ENCODE data around the gene PPFIBP2. TPM values are rescaled to one million over a fixed set of nuclear protein-coding genes. Genes with fewer than 3 reads are reported as not detected.
A peak's percentile ranks its signal among the peaks of the same experiment; 100 is the strongest.

The PPFIBP2 gene
- total RNA-seq, 1 donor from 2014 or later, result 19.9 TPM

DNA sequence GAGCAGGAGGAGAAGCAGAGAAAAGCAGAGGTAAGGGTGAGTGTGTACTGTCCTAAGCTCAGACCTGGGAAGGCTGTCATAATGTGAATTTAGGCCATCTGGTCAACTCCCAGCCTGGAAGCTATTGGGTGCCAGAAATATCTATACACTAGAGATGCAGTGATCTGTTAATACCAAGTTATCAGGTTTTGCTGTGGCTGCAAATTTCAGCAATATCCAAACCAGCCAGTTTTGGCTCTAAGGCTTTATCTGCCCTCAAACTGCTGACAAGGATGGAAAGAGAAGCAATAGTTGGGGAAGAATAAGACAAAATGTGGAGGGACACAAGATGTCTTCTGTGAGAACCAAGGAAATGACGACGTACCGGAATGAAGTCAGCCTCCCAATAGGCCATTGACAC, 96.6 kb downstream of the PPFIBP2 start:
- DNase-seq, result no peak
- ATAC-seq, result no peak
- intact Hi-C loops (cut with micrococcal nuclease), result no loop called here

DNA sequence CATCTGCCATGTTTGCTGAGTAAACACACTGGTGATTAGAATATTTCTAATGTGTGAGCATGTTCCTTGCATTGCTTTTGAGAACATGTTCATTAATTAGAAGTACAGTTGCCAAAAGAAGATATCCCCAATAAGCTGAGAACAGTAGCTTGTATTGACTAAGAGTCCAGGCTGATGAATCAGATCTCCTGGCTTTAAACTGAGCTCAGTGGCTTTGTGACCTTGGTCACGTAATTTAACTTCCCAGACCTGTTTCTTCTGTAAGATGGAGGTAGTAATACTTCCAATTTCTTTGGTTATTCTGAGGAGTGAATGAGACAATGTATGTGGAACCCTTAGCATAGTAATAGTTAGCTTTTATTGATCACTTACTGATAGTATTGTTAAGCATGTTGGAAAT, 97.6 kb downstream of the PPFIBP2 start:
- no peak for ATAC-seq
- intact Hi-C loops (cut with micrococcal nuclease), result no loop called here

DNA sequence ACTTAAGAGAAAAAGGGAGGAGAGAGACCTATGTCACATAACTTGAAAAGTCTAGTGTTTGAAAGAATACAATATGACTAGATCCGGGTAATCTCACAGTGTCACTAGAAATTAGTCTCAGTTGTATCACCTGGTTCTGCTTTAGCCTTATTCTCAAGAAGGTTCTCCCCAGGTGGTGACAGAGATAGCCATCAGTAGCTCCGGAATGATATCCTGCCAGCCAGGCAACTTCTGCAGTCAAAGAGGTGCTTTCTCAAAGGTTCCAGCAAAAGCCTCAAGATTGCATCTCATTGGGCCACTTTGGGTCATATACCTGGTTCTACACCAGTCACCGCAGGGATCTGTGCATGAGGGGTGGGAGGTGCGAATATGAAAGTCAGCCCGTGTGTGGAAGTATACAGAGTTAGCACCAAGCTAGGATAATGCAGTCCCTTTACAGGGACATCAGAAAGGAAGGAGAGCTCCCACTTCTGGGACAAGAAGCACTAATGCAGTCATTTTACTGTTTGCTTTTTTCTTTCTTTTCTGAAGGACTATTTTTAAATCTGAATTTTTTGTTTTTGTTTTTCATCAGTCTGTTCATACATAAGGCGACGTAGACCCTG, 98.4 kb downstream of the PPFIBP2 start:
- DNase-seq (no peak), ATAC-seq (no peak)
- intact Hi-C loops (cut with micrococcal nuclease), result no loop called here

More for the DNA sequence above, 97.6 kb downstream of the PPFIBP2 start:
- DNase-seq, result no peak

DNA sequence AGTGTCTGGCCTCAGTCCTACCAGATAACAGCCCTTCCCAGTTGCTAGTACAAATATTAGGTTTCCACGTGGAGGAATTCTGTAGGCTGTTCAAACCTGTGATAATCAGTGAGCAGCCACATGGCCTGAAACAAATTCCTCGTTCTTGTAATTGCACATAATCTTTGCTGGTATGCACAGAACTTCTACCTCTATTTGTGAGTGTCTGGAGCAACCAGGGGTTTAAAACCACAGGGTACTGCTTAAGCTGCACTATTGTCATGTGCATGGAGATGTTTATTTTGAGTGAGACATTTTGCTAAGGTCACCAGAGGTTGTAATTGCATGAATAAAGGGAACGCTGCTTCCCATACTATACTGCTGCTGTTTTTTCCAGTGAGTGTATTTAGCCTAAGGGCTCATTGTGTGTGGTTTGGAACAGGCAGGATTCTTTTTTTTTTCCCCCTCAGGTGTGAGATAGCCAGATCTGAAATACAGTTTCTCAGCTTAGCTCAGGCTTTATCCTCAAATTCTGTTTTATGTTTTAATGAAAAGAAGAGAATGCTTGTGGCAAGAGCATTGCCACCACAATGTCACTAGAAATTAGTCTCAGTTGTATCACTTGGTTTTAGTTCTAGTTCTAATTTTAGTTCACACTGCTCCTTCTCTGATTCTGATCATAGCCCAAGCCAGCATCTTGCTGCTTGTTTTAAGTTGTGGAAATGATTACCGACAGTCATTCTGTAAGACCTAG, 99.0 kb downstream of the PPFIBP2 start:
- ATAC-seq, result peak; percentile 62
- intact Hi-C loops (cut with micrococcal nuclease), result no loop called here
- DNase-seq, result no peak

DNA sequence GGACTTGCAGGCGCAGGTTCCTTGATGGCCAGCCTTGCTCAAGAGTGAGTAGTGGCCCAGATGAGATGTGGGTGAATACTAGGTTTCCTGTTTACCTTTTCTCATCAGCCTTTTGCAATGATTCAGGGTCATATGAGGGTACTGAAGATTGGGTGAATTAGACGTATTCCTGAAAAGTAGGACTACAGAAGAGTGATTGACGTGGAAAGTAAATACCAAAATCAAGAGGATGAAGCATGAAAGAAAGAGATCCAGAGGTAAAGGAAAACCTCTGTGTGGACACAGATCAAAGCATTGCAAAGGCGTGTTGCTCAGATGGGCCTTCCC, 99.6 kb downstream of the PPFIBP2 start:
- intact Hi-C loops (cut with micrococcal nuclease), result no loop called here
- ATAC-seq (no peak), DNase-seq (no peak)

DNA sequence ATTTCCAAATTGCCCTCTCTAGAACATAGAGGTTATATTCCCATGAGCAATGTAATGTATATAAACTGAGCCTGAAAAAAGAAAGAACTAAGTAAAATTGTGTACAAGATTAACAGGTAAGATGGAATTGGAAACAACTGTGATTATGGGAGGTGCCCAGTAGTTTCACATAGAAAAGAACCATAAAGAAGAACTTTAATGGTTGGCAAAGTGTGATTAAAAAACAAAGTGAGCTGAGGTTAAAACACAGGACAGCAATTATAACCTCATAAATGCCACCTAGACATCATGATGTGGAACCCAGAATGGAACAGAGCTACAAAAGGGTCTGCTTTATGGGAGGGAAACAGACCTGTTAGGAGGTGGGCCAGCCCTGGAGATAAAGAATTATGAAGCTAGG, 100.9 kb downstream of the PPFIBP2 start:
- intact Hi-C loops (cut with micrococcal nuclease), result no loop called here
- DNase-seq, result no peak
- ATAC-seq, result no peak

DNA sequence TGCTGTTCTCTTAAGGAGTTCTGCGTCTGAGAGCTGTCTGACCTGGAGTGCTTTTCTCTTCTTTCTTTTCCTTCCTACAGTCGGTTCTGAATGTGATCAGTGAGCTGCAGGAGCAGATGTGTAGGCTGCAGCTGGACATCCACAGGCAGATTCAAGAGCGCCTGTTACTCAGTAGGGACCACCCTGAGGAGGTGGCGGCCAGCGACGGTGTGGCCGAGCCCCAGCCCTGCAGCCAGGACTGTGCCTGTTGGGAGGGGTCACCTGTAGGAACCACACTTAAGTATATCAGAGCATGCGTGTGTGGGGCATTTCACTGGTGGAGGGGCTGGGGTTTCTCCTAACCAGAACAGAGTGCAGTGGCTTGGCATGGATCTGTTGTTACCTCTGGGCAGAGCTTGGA, 103.2 kb downstream of the PPFIBP2 start:
- intact Hi-C loops (cut with micrococcal nuclease), result no loop called here
- DNase-seq (no peak), ATAC-seq (no peak)

DNA sequence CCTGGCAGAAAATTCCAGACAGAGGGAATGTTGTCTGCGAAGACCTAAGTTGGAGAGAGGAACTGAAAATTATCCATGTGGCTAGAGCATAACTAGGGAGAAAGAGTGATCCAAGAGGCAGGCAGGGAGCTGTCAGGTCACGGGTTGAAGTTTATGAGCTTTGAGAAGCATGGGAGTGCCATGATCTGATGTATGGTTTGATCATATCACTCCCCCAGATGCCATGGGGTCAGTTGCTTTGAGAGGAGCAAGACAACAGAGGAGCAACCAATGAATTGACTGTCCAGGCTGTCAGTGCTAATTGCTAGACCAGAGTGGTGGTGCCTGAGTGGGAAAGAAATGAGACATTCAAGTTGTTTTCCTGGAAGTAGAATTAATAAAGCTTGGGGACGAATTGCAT, 105.5 kb downstream of the PPFIBP2 start:
- ATAC-seq, result no peak
- intact Hi-C loops (cut with micrococcal nuclease), result no loop called here

DNA sequence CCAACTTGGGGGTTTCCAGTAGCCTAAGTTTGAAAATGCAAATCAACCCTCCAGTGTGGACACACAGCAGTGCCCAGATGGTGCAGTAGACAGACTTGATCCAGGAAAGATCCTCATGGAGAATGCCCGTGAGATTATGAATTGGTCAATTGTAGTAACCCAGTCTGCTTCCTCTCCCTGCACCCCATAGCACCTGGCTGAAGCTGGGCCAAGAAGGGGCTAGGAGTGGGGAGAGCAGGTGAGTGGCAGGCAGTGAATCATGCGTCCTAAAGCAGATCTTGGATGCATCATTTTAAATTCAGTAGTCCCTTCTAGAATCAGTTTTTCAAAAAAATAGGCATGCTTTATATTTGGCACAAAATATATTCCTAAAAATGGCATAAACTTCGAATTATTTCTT, 107.3 kb downstream of the PPFIBP2 start:
- no peak for ATAC-seq
- DNase-seq, result no peak
- intact Hi-C loops (cut with micrococcal nuclease), result no loop called here

More for the DNA sequence above, 105.5 kb downstream of the PPFIBP2 start:
- no peak for DNase-seq

DNA sequence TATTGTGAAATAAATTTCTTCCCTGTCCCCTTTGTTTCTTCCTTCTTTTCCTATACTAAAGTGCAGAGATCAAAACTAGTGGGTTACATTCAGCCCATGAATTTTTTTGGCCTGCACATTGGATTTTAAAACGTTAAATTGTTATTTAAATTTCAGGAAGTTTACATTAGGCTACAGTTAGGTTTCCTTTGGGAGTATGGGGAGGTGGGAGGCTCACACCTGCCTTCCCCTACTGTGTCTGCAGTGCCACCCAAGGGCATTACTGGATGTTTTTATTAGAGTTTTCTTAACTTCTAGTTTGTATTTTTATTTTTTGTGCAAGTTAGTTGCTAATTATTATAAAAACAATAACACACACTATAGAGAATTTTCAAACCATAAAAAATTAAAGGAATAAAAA, 107.8 kb downstream of the PPFIBP2 start:
- DNase-seq, result no peak
- intact Hi-C loops (cut with micrococcal nuclease), result no loop called here
- no peak for ATAC-seq

DNA sequence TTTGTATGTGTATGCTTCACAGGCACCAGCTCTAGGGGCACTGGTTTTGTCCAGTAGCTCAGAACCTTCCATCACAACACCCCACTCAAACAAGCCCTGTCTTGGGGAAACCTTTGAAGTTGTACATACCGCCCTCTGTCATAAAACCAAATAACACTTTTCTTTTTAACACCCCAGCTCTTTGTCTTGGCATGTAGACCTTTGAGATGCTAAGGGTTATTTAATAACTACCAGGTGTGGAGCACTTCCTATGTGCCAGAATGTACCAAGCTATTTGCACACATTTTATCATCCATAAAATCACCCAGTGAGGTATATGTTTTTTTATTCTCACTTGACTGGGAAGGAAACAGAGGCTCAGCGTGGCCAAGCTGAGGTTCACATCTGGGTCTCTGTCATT, 108.9 kb downstream of the PPFIBP2 start:
- ATAC-seq, result no peak

DNA sequence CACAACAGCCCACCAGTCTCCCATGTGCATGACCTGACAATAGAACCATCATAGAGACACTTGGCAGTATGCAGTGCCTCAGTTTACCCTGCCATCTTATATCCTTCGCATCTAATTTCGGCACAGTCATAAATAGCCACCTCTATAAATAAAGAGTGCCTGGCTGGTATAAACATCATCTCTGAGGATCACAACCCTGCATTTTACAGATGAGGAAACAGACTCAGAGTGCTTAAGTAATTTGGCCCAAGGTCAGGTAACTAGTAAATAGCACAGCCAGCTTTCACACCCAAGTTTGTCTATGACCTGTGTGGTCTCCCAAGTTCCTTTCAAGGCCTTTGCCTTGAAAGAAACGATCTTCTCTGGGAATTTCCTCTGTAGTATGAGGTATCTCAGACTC, 114.9 kb downstream of the PPFIBP2 start:
- intact Hi-C loops (cut with micrococcal nuclease), result no loop called here
- ATAC-seq (no peak), DNase-seq (no peak)

More for the DNA sequence above, 108.9 kb downstream of the PPFIBP2 start:
- DNase-seq, result no peak
- intact Hi-C loops (cut with micrococcal nuclease), result no loop called here

DNA sequence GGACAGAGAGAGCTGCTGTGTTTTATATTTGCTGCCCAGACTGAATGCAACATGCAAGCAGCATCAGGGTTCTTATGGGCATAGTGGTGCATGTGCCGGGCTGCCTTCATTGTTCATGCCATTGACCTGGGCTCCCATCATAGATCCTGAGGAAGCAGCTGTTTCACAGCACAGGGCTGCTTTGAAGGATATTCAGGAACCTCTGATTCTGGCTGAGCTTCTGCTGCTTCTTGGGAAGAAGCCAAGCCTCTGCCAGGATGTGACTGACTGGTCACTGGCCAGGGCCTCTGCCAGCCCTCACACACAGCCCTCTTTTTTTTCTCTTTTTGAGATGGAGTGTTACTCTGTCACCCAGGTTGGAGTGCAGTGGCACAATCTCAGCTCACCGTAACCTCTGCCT, 116.2 kb downstream of the PPFIBP2 start:
- intact Hi-C loops (cut with micrococcal nuclease), result no loop called here
- peak; percentile 59 for DNase-seq
- peak; percentile 88 for ATAC-seq

DNA sequence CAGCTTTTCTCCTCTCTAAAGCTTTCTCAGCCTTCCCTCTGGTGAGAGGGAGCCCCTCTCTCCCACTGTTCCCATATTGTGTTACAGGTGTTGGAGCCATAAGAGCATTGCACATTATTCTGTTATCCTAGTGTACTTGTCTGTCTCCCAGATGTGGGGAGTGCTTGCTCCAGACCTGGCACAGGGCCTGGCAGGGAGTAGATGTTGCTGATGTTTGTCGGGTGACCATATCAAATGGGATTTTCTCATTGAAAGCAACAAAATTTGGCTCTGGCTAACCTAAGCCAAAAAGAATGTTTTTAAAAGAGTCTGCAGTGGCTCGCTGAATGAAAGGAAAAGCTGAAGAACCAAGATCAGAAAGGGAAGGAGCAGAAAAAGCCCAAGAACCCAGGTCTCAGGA, 118.4 kb downstream of the PPFIBP2 start:
- intact Hi-C loops (cut with micrococcal nuclease), result no loop called here
- ATAC-seq, result no peak
- no peak for DNase-seq

DNA sequence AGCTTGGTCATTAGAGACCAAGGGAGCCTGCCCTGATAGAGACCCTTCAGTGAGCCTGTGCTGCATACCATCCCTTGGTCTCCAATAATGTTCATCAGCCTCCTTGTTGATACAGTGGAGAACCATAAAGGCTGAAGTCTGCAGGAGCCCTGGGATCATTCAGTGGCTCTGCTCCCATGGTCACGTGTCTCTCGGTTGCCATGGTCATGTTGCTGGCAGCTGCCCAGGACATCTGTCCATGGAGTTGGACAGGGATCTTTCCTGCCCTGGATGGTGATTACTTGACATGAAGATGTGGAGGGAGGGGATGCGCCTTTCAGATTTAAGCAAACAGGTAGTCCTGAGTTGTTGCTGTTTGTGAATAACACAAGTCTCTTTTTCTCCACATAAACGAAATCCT, 121.3 kb downstream of the PPFIBP2 start:
- ATAC-seq (no peak), DNase-seq (peak; percentile 65)
- intact Hi-C loops (cut with micrococcal nuclease), result no loop called here

DNA sequence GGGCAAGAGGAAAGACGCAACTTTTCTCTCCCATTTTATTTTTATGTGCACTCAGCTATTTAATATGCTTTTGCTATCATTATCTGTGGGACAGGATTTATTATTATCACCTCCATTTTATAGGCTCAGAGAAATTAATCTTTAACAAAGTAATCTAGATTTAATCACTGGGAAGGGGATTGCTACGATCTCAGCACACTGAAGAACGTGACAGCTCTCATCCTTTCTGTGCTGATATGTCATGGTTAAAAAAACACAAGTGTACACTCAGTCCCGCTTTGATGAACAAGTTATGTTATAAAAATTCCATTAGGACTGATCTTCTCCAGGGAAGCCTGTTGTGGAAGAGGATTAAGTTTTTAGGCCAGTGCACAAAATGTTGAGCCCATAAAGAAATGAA, 121.9 kb downstream of the PPFIBP2 start:
- ATAC-seq (no peak), DNase-seq (no peak)
- intact Hi-C loops (cut with micrococcal nuclease), result no loop called here

DNA sequence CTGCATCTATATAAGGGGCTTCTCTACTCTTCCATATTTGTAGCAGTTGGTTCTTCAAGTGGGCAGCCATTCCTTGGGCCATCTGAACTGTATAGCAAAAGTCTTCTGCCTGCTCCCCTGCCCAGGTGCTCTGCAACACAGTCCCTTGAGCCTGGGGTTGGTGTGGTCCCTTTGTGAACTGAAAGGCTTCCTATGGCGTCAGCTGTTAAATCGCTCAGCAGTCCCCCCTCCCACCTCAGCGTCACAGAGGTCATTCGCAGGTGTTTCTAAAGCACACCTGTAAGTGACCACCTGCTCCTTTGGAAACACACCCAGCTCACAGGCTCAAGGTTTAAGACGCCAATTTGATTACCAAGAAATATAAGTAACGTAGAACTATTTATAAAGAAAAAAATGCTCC, 122.6 kb downstream of the PPFIBP2 start:
- no peak for ATAC-seq
- no peak for DNase-seq
- intact Hi-C loops (cut with micrococcal nuclease), result no loop called here

DNA sequence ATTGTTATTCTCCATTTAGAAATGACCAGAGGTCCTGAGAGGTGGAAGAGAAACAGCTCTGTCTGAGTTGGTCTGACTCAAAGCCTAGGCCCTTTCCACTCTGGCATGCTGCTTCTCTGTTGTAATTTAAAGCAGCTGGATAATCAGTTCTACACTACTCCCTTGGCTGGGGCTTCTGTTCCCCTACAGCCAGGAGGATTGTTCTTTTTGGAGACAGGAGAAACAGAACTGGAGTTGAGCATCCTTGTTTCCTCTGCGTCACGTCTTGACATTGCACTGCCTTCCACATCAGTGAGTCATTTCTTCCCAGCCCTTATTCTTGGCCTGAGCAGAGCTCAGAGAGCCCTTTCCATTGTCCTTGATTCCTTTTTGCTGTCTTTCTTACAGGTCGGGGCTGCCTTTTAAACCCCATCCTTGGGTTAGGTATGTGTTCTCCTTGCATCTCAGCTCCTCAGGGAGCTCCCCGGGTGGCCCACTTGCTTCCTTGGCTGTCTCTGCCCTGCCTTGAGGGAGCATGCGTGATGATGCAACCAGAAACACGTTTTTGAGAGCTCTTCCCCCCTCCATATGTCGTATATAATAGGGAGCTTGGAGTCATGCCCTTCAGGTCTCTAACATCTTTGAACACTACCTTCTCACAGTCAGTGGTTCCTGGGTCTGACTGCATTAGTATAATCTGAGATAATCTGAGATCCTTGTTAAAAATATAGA, 123.8 kb downstream of the PPFIBP2 start:
- DNase-seq (no peak), ATAC-seq (peak; percentile 91)
- intact Hi-C loops (cut with micrococcal nuclease), result no loop called here

DNA sequence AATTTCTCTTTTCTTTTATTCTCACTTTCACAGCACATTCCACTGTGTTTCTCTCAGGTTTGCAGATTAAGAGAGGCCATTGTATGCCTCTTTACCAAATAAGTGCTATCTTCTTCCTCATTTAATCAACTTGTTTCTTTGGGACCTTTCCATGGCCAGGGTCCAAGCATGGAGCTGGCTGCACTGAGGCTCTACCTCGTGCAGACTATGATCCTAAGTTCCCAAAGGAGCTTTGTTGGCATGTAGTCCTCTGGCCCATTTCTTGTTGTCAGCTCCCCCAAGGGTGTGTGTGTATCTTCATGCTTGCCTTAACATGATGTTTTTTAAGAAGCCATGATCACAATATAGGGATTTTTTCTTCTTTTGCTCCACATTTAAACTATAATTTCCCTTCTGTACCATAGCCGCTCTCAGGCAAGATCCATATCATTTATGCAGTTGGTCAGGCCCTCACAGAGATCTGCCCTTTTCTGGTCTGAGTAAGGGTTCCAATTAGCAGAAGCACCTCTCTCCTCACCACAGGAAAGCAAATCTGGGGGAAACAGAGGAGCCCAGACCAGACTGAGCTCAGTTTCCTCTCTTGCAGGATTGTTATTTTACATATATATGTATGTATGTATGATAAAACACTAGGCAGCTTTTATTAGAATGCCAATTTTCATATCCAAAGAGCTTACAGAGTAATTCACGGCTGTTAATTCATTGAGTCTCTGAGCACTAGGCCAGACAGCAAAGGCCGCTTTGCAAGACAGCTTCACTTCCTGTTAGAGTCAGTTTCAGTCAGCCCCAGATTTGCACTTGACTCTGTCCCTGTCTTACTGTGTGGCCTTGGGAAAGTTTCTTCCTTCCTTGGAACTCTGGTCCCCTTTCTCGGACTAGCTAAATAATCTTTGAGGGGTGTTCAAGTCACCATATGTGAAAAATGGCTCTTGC, 125.2 kb downstream of the PPFIBP2 start:
- ATAC-seq (peak; percentile 73), DNase-seq (peak; percentile 51)
- intact Hi-C loops (cut with micrococcal nuclease), result no loop called here

DNA sequence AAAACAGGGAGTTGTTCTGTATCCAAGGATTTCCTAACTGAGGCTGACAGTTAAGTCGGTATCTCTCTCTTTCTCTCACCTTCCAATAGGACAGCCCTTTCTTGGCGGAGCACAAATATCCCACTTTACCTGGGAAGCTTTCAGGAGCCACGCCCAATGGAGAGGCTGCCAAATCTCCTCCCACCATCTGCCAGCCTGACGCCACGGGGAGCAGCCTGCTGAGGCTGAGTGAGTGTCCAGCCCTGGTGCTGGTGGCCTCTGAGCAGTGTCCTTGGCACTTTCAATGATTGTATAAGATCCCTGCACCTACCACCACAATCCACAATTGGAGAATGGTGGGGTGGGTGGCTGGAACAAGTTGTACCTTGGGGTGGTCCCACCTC, 125.8 kb downstream of the PPFIBP2 start:
- intact Hi-C loops (cut with micrococcal nuclease), result no loop called here
- ATAC-seq (no peak), DNase-seq (no peak)

Data from left ventricle myocardium superior (tissue), 1 donor.